Kidney (tissue), 14 donors: ENCODE measurements around the gene SNX32. TPM values are rescaled to one million over a fixed set of nuclear protein-coding genes. Genes with fewer than 3 reads are reported as not detected.

Source experiments
- DNase-seq, 5 donors: peaks; one replicate each; pipeline ENCODE4 v3.0.0-alpha.2; 2013 to 2020
- FAIRE-seq: peaks from 2 replicates; lab custom pipeline; 2012; peaks lifted over from hg19 to GRCh38; lab: Jason Lieb, UNC
- H3K27ac ChIP-seq, 2 donors: one replicate each; pipeline ENCODE4 v1.7.0; 2013; ENCODE audit warnings: low read depth in 2 of 2, low read length in 2 of 2, inconsistent platforms in 1 of 2
- H3K27me3 ChIP-seq: one replicate; pipeline ENCODE4 v1.7.1; 2013; ENCODE audit warnings: low read length, inconsistent platforms; ENCODE audit not compliant: control insufficient read depth, insufficient read depth
- H3K36me3 ChIP-seq, 3 donors: one replicate each; pipeline versions ENCODE4 v1.7.0 to v1.7.1; 2013; ENCODE audit warnings: low read length in 3 of 3, control low read depth in 1 of 3, inconsistent platforms in 1 of 3; ENCODE audit not compliant: insufficient read depth in 3 of 3, control insufficient read depth in 2 of 3
- H3K4me1 ChIP-seq, 3 donors: one replicate each; pipeline versions ENCODE4 v1.7.0 to v1.7.1; 2013; ENCODE audit warnings: low read length in 3 of 3, inconsistent platforms in 1 of 3, low read depth in 1 of 3; ENCODE audit not compliant: control insufficient read depth in 2 of 3, insufficient read depth in 2 of 3
- H3K4me3 ChIP-seq, 3 donors: one replicate each; pipeline versions ENCODE4 v1.7.0 to v1.8.1; 2013; ENCODE audit warnings: low read length in 3 of 3, control low read depth in 1 of 3, inconsistent platforms in 1 of 3
- H3K9ac ChIP-seq, 3 donors: one replicate each; pipeline versions ENCODE4 v1.7.0 to v1.7.1; 2013; ENCODE audit warnings: low read length in 3 of 3, control low read depth in 1 of 3, inconsistent platforms in 1 of 3
- H3K9me3 ChIP-seq, 3 donors: one replicate each; pipeline versions ENCODE4 v1.7.0 to v1.7.1; 2013; ENCODE audit warnings: low read length in 3 of 3, control low read depth in 1 of 3, inconsistent platforms in 1 of 3; ENCODE audit not compliant: control insufficient read depth in 2 of 3, insufficient read depth in 1 of 3
- CTCF ChIP-seq: IDR thresholded peaks from 3 replicates; pipeline ENCODE4 v1.5.1; 2012; ENCODE audit warnings: mild to moderate bottlenecking, moderate library complexity, borderline replicate concordance; ENCODE audit not compliant: insufficient read depth; ENCODE audit errors: extremely low read depth
- intact Hi-C: fragments of 100-400 bp; cut with DNase I; formaldehyde crosslinking; loops from one replicate; pipeline ENCODE4 v1.11.1; 2022
- polyA plus RNA-seq: library from polyadenylated mRNA; stranded (reverse); fragments of 350-450 nt; fragmentation: Illumina TruSeq; extraction: RNeasy Lipid Tissue Mini Kit (QIAGEN cat#74804); gene quantifications from one replicate; pipeline ENCODE4 v1.2.3, GENCODE V29; 2014; ENCODE audit warnings: low read depth, low replicate concordance; ENCODE audit not compliant: insufficient read depth
- total RNA-seq: library from RNA; stranded (reverse); fragmentation: NEBNext Ultra II Directional; extraction: Animal tissue kit (Norgen Biotek cat#: 25700); gene quantifications from one replicate; pipeline ENCODE4 v1.2.1, GENCODE V29; 2021
- donor health status: control.
- donor health status: control.
- donor health status: control.
- donor health status: control.
- donor health status: control.
- donor health status: DM: yes; HTN: yes; CAD: no.
- donor health status: Normal renal cell carcinoma (clear cell type).

SNX32 gene
- total and polyA plus RNA-seq, 2 donors from 2014 or later: 0.43 to 1.0 TPM

GRCh38 chr11:65821107-65821506 lies 12.7 kb upstream of the SNX32 start:
- intact Hi-C loops: no loop called here
- H3K9me3 ChIP-seq: no peaks in the 10 kb centered on the region
- H3K27me3 ChIP-seq: no peaks in the 10 kb centered on the region
- H3K9ac ChIP-seq: no peak overlapping the region
- DNase-seq (peak in 3 of 5 donors; percentile 42 to 64 (median 44)), FAIRE-seq (no peak)
- peaks cover 0 to 14% (median 13%) of the 10 kb centered on the region in 3 donors for H3K4me1 ChIP-seq
- peak overlapping the region; percentile 60 to 81 for H3K27ac ChIP-seq
- no peaks in the 10 kb centered on the region for H3K36me3 ChIP-seq
- H3K4me3 ChIP-seq: peak overlapping the region in 1 of 3 donors; percentile 27
- TF ChIP-seq CTCF: no peak

- no peak overlapping the region for H3K9ac ChIP-seq
- H3K4me1 ChIP-seq: peaks cover 0 to 8% (median 8%) of the 10 kb centered on the region in 3 donors
- no peaks in the 10 kb centered on the region for H3K9me3 ChIP-seq
- TF ChIP-seq CTCF: no peak
- intact Hi-C loops: no loop called here
- no peak for DNase-seq
- H3K36me3 ChIP-seq: no peaks in the 10 kb centered on the region
- H3K4me3 ChIP-seq: no peak overlapping the region
- H3K27ac ChIP-seq: no peak overlapping the region
- no peak for FAIRE-seq
- no peaks in the 10 kb centered on the region for H3K27me3 ChIP-seq
These were observed 10.8 kb upstream of the SNX32 start for GRCh38 chr11:65822776-65823528.

- H3K4me1 ChIP-seq: no peaks in the 10 kb centered on the region
- intact Hi-C loops: no loop called here
- DNase-seq (no peak), FAIRE-seq (no peak)
- no peak overlapping the region for H3K27ac ChIP-seq
- no peaks in the 10 kb centered on the region for H3K9me3 ChIP-seq
- no peak for TF ChIP-seq CTCF
- no peak overlapping the region for H3K9ac ChIP-seq
- H3K27me3 ChIP-seq: no peaks in the 10 kb centered on the region
- H3K36me3 ChIP-seq: no peaks in the 10 kb centered on the region
- H3K4me3 ChIP-seq: no peak overlapping the region
These were observed 6.6 kb upstream of the SNX32 start for GRCh38 chr11:65826984-65827735.
